Measurements from ENCODE around the gene SOWAHD. TPM values are rescaled to one million over a fixed set of nuclear protein-coding genes. Genes with fewer than 3 reads are reported as not detected.
"Not testable (repeated sequence)": the region's sequence is repeated elsewhere in the genome, so short reads cannot be mapped to it uniquely, and the experiment has no call there.

Gene SOWAHD
- polyA plus RNA-seq, 6 donors from 2014 or later: 1.7 to 21.9 (median 8.7) TPM

GRCh38 chrX:119802546-119802945 is 44.2 kb downstream of the SOWAHD start:
- Mint-ChIP-seq H3K27me3 (no peaks in the 10 kb centered on the region), H3K4me3 (no peak overlapping the region), H3K9me3 (peaks cover 0 to 5% (median 0%) of the 10 kb centered on the region in 7 donors), H3K27ac (peak overlapping the region in 1 of 6 donors; percentile 28), H3K4me1 (peaks cover 0 to 3% (median 0%) of the 10 kb centered on the region in 3 donors), H3K36me3 (no peaks in the 10 kb centered on the region)
- ATAC-seq (ENCODE audit: low read depth in 2 of 2): no peak
- no peak for DNase-seq

- not testable (repeated sequence) for H3K27ac Mint-ChIP-seq; H3K27me3 Mint-ChIP-seq; H3K9me3 Mint-ChIP-seq; H3K4me1 Mint-ChIP-seq; DNase-seq; ATAC-seq (ENCODE audit: low read depth in 2 of 2); H3K4me3 Mint-ChIP-seq; H3K36me3 Mint-ChIP-seq
Observed at GRCh38 chrX:119808461-119808860, 50.1 kb downstream of the SOWAHD start.

GRCh38 chrX:119809185-119809666 is 50.8 kb downstream of the SOWAHD start:
- no peaks in the 10 kb centered on the region for H3K36me3 Mint-ChIP-seq
- DNase-seq: no peak
- H3K4me1 Mint-ChIP-seq: no peaks in the 10 kb centered on the region
- ATAC-seq (ENCODE audit: low read depth in 2 of 2): no peak
- no peak overlapping the region for H3K27ac Mint-ChIP-seq
- no peaks in the 10 kb centered on the region for H3K27me3 Mint-ChIP-seq
- H3K9me3 Mint-ChIP-seq: peaks cover 0 to 7% (median 0%) of the 10 kb centered on the region in 7 donors
- no peak overlapping the region for H3K4me3 Mint-ChIP-seq

Other genes starting within 250 kb of the SOWAHD start
- gene STEEP1, start 193.2 kb upstream of the SOWAHD start, polyA plus RNA-seq (ENCODE audit: low read depth in 6 of 6): 10 to 100 TPM in 5 of 6 donors, 1 to 10 TPM in 1; 5.3 to 26.8 (median 20.7) TPM
- 10 to 100 TPM; 61.8 to 98.9 (median 75.6) TPM for gene UBE2A, start 184.0 kb upstream of the SOWAHD start, polyA plus RNA-seq (ENCODE audit: low read depth in 6 of 6)
- gene NKRF, start 152.2 kb upstream of the SOWAHD start, polyA plus RNA-seq (ENCODE audit: low read depth in 6 of 6): 1 to 10 TPM; 4.2 to 9.4 (median 7.1) TPM
- gene SEPTIN6, start 65.4 kb upstream of the SOWAHD start, polyA plus RNA-seq (ENCODE audit: low read depth in 6 of 6): 100 to 1,000 TPM in 5 of 6 donors, 10 to 100 TPM in 1; 78.8 to 189 (median 150) TPM
- gene RPL39, start 33.0 kb downstream of the SOWAHD start, polyA plus RNA-seq (ENCODE audit: low read depth in 6 of 6): 1,000 to 10,000 TPM; 3,399 to 4,973 (median 4,743) TPM
- gene UPF3B, start 94.4 kb downstream of the SOWAHD start, polyA plus RNA-seq (ENCODE audit: low read depth in 6 of 6): 10 to 100 TPM in 4 of 6 donors, 1 to 10 TPM in 2; 5.8 to 18.6 (median 11.5) TPM
- 10 to 100 TPM; 42.5 to 78.4 (median 60.5) TPM for gene RNF113A, start 113.1 kb downstream of the SOWAHD start, polyA plus RNA-seq (ENCODE audit: low read depth in 6 of 6)
- 100 to 1,000 TPM; 268 to 457 (median 303) TPM for gene NDUFA1, start 113.2 kb downstream of the SOWAHD start, polyA plus RNA-seq (ENCODE audit: low read depth in 6 of 6)
- gene AKAP14, start 137.3 kb downstream of the SOWAHD start, polyA plus RNA-seq (ENCODE audit: low read depth in 6 of 6): not detected
- 1 to 10 TPM; 2.3 to 5.2 (median 3.3) TPM for gene NKAP, start 185.2 kb downstream of the SOWAHD start, polyA plus RNA-seq (ENCODE audit: low read depth in 6 of 6)

Measured in naive B cell (primary cell).